Articular chondrocyte of knee joint (primary cell): Measurements from ENCODE around the gene EZR. TPM values are rescaled to one million over a fixed set of nuclear protein-coding genes. Genes with fewer than 3 reads are reported as not detected.

Experiments
- small RNA-seq: library from RNA; depleted of rRNA; stranded (forward); fragments of <200 nt; gene quantifications from one replicate; pipeline ENCODE3, GENCODE V24; 2012
- total RNA-seq: library from RNA; depleted of rRNA; stranded (reverse); fragments of >200 nt; gene quantifications from 2 replicates; pipeline ENCODE4 v1.2.3, GENCODE V29; 2012

Gene EZR
- 87.9 and 94.5 TPM in 2 replicates for total RNA-seq

DNA sequence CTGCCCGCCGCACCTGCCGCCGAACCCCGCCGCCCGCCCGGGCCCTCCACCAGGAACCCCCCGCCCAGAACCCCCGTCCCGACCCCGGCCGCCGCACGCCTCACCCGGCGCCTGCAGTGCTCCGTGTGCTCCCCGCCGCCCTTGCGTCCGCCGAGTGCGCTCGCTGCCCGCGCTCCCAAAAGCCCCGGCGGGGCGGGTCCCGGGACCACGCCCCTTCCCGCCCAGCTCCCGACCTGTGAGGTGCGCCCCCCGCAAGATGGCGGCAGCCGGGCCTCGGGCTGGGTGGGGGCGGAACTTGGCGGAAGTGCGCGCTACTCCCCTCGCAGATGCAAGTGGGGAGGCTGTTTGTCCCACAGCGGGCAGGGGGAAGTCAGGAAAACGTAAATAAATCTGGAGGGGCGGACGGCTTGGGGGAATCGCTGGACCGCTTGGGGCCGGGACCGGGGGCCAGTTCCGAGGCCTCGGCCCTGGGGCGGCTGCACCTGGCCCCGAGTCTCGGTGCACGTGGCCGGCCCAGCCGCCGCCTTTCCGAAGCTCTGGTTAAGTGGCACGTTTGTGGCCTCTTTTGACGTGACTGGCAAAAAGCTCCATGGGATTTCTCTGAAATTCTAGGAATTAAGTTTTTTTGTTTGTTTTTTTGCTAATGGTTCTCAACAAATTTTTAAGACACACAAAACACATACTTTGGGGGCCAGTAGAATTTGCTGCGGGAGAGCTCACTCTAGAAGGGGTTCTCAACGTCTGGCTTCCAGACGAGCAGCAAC, at the start of gene EZR:
TSS of gene EZR (minus strand) at position 156 of the 764 bp plus-strand sequence. CDS start 1,275 bp downstream, outside the sequence.

Small RNA genes lying within 50 kb of the gene (small RNA-seq; reads per million reads assigned to genes)
- gene MIR3918: not detected

Other genes starting within 250 kb of the EZR start
- 89.8 and 94.6 TPM in 2 replicates for gene DYNLT1, start 174.6 kb downstream of the EZR start, total RNA-seq
- gene SYTL3, start 169.3 kb downstream of the EZR start, total RNA-seq: 1.9 and 2.2 TPM in 2 replicates
- gene RSPH3, start 180.8 kb upstream of the EZR start, total RNA-seq: 11.5 and 12.3 TPM in 2 replicates
- gene TAGAP, start 225.6 kb upstream of the EZR start, total RNA-seq: 0.11 TPM in 1 of 2 replicates, not detected in the other